K562 (cell line): ENCODE data around the gene AGAP1. TPM values are rescaled to one million over a fixed set of nuclear protein-coding genes. Genes with fewer than 3 reads are reported as not detected.

ENCODE experiments used
- ATAC-seq: fragments of 200-7000 bp; cut with Tn5 transposase; 3 replicates; pipeline ENCODE4 v1.9.1; 2020; ENCODE audit warnings: moderate library complexity
- BruUV-seq: library from RNA; stranded (reverse); fragments of 400-500 nt; replicated peaks from 2 replicates; lab custom pipeline; 2021; lab: Mats Ljungman, UMichigan
- CTCF ChIA-PET: fragments of 300-600 bp; formaldehyde crosslinking; extraction: SDS; loops from one replicate; lab custom pipeline; 2021; ENCODE audit warnings: low intra/inter-chr PET ratio; lab: Yijun Ruan, JAX
- POLR2A ChIA-PET: fragments of 300-600, 350-650 bp; sonication (Branson Sonifier 250); formaldehyde crosslinking; extraction: SDS; loops from one replicate; lab custom pipeline; 2021; ENCODE audit warnings: antibody characterized with exemption, inconsistent platforms; lab: Yijun Ruan, JAX
- DNase-seq, 4 experiments: peaks; one replicate each; pipeline versions ENCODE4 v3.0.0 to v3.0.0-alpha.2; 2011 to 2018; ENCODE audit warnings: low spot score in 3 of 4, mixed read lengths in 3 of 4; ENCODE audit errors: extremely low read depth in 1 of 4
- FAIRE-seq: peaks from 2 replicates; lab custom pipeline; 2011; peaks lifted over from hg19 to GRCh38; lab: Jason Lieb, UNC
- H2AFZ ChIP-seq: 2 replicates; pipeline ENCODE4 v1.6.0; 2011; ENCODE audit warnings: low read depth, low read length, control low read depth, inconsistent platforms
- H3K27ac ChIP-seq: fragments of 200-600 bp; 3 replicates; pipeline ENCODE4 v1.8.0; 2011; ENCODE audit warnings: low read depth, mild to moderate bottlenecking, control low read depth, inconsistent platforms, low read length, moderate library complexity, mixed read lengths; ENCODE audit errors: extremely low read depth
- H3K27me3 ChIP-seq, 2 experiments: fragments of 300-600 bp in 1 of 2; 2 replicates in 1 of 2; 3 replicates in 1 of 2; pipeline versions ENCODE4 v1.6.0 to v1.8.0; 2011; ENCODE audit warnings: inconsistent platforms in 2 of 2, low read length in 2 of 2, mild to moderate bottlenecking in 1 of 2, mixed read lengths in 1 of 2, moderate library complexity in 1 of 2; ENCODE audit not compliant: control insufficient read depth in 2 of 2, insufficient read depth in 2 of 2
- H3K36me3 ChIP-seq: fragments of 300-600 bp; 3 replicates; pipeline ENCODE4 v1.8.0; 2011; ENCODE audit warnings: mild to moderate bottlenecking, low read length, inconsistent platforms; ENCODE audit not compliant: control insufficient read depth, insufficient read depth
- H3K4me1 ChIP-seq, 2 experiments: fragments of 200-600 bp in 1 of 2; replicated peaks in 1 of 2; 2 replicates in 1 of 2; 3 replicates in 1 of 2; pipeline versions ENCODE4 v1.5.1 to v1.8.0; 2011; ENCODE audit warnings: inconsistent platforms in 2 of 2, low read length in 2 of 2, mild to moderate bottlenecking in 1 of 2, mixed read lengths in 1 of 2, moderate library complexity in 1 of 2; ENCODE audit not compliant: control insufficient read depth in 2 of 2, insufficient read depth in 2 of 2
- H3K4me2 ChIP-seq: 2 replicates; pipeline ENCODE4 v1.6.1; 2011; ENCODE audit warnings: low read length, control low read depth, inconsistent platforms, mixed read lengths; ENCODE audit not compliant: insufficient read depth
- H3K4me3 ChIP-seq: fragments of 200-600 bp; sonication (generic), shearing (Covaris generic); 2 replicates; pipeline ENCODE4 v1.5.1; 2016; ENCODE audit warnings: control low read depth, inconsistent platforms
- H3K79me2 ChIP-seq: fragments of 200-600 bp; 3 replicates; pipeline ENCODE4 v1.8.0; 2011; ENCODE audit warnings: low read length, inconsistent platforms; ENCODE audit not compliant: control insufficient read depth, insufficient read depth
- H3K9ac ChIP-seq, 2 experiments: 2 replicates each; pipeline versions ENCODE4 v1.6.0 to v1.6.1; 2011; ENCODE audit warnings: low read depth in 2 of 2, low read length in 2 of 2, control low read depth in 1 of 2, inconsistent platforms in 1 of 2, mild to moderate bottlenecking in 1 of 2, mixed read lengths in 1 of 2; ENCODE audit not compliant: insufficient read depth in 1 of 2
- H3K9me1 ChIP-seq: one replicate; pipeline ENCODE4 v1.6.0; 2011; ENCODE audit warnings: inconsistent platforms, mild to moderate bottlenecking, low read length, moderate library complexity; ENCODE audit not compliant: control insufficient read depth, insufficient read depth
- H3K9me3 ChIP-seq: replicated peaks from 2 replicates; pipeline ENCODE4 v1.5.1; 2011; ENCODE audit warnings: low read depth, low read length, inconsistent platforms; ENCODE audit not compliant: control insufficient read depth, insufficient read depth
- H4K20me1 ChIP-seq: replicated peaks from 2 replicates; pipeline ENCODE4 v1.6.1; 2011; ENCODE audit warnings: low read length, inconsistent platforms, mixed read lengths; ENCODE audit not compliant: control insufficient read depth, insufficient read depth
- FOXJ3 ChIP-seq: sonication (generic); formaldehyde crosslinking; IDR thresholded peaks from 2 replicates; pipeline ENCODE4 v1.4.0; 2020; ENCODE audit warnings: mild to moderate bottlenecking, missing genetic modification reagents
- SMAD2 ChIP-seq: fragments of 150-350 bp; IDR thresholded peaks from 2 replicates; pipeline ENCODE4 v1.6.1; 2014; ENCODE audit warnings: low read depth, mild to moderate bottlenecking, low read length
- ZBTB7A ChIP-seq: IDR thresholded peaks from 2 replicates; pipeline ENCODE4 v1.6.1; 2011; ENCODE audit warnings: low read depth, mild to moderate bottlenecking, low read length, moderate library complexity, borderline replicate concordance; ENCODE audit not compliant: control insufficient read depth
- ZNF311 ChIP-seq: fragments of 250-450 bp; sonication (Bioruptor Pico); IDR thresholded peaks from 2 replicates; pipeline ENCODE4 v1.4.0; 2020; ENCODE audit warnings: mild to moderate bottlenecking, moderate library complexity
- ZZZ3 ChIP-seq: fragments of 450-650 bp; IDR thresholded peaks from 2 replicates; pipeline ENCODE4 v1.6.1; 2016; ENCODE audit warnings: antibody characterized with exemption, mild to moderate bottlenecking, moderate library complexity
- WGBS: fragments of 100-300 bp; shearing (Covaris generic); methylation state at CpG from one replicate; pipeline ENCODE4 v1.1.6; 2016; ENCODE audit warnings: low coverage, mixed read lengths; ENCODE audit not compliant: insufficient coverage; ENCODE audit errors: missing lambda C conversion rate; 5-methylcytosine and 5-hydroxymethylcytosine counted together
- in situ Hi-C: fragments of 300-500 bp; cut with MboI; formaldehyde crosslinking; loops from 4 replicates; pipeline ENCODE4 v1.15.0; 2018; ENCODE audit warnings: inconsistent platforms, mixed read lengths
- intact Hi-C: fragments of 100-400 bp; cut with micrococcal nuclease; formaldehyde crosslinking; loops from 2 replicates; pipeline ENCODE4 v1.14.2; 2022
- polyA plus RNA-seq, 8 experiments: library from polyadenylated mRNA; depleted of rRNA in 4 of 8; stranded (reverse) in 5 of 8; unstranded in 3 of 8; fragments of >200 nt; fragmentation: Nextera tagmentation in 2 of 8; fragmentation: Illumina TruSeq in 1 of 8; extraction: Ambion mirVana in 2 of 8; extraction: Trizol in 1 of 8; gene quantifications; 2 replicates each; pipeline versions ENCODE4 v1.2.1 to v1.2.3, GENCODE V29; 2011 to 2014; ENCODE audit warnings: inconsistent platforms in 1 of 8, missing spikeins in 1 of 8
- total RNA-seq, 7 experiments: library from RNA; depleted of rRNA in 6 of 7; stranded (reverse); fragments of >200 nt in 6 of 7; fragmentation: Illumina TruSeq in 2 of 7; extraction: Trizol in 2 of 7; gene quantifications; 2 replicates each; pipeline versions ENCODE4 v1.2.1 to v1.2.3, GENCODE V29; 2011 to 2021; ENCODE audit warnings: low replicate concordance in 1 of 7
- TF ChIP-seq, protein P1 (sequence below): fragments of 450-650 bp; formaldehyde crosslinking; IDR thresholded peaks from 2 replicates; pipeline ENCODE4 v1.4.0; 2020; ENCODE audit warnings: mild to moderate bottlenecking, moderate library complexity
- TF ChIP-seq, protein P2 (sequence below), 2 experiments: IDR thresholded peaks; 2 replicates each; pipeline ENCODE4 v1.6.1; 2011; ENCODE audit warnings: borderline replicate concordance in 1 of 2, control low read depth in 1 of 2, low read depth in 1 of 2, low read length in 1 of 2, mild to moderate bottlenecking in 1 of 2, mixed read lengths in 1 of 2, moderate library complexity in 1 of 2; ENCODE audit not compliant: insufficient read depth in 1 of 2, insufficient read length in 1 of 2, poor library complexity in 1 of 2, severe bottlenecking in 1 of 2; ENCODE audit errors: extremely low read depth in 1 of 2
- TF ChIP-seq, protein P3 (sequence below): conservative IDR thresholded peaks from 2 replicates; pipeline ENCODE4 v1.6.1; 2011; ENCODE audit warnings: low read depth, mild to moderate bottlenecking, low read length; ENCODE audit not compliant: control insufficient read depth

The AGAP1 gene
- total and polyA plus RNA-seq, 9 of the 15 experiments (the other 6 are each of a cell fraction or from before 2014, with no cell fraction given), result 1.3 to 24.0 (median 10.6) TPM

DNA sequence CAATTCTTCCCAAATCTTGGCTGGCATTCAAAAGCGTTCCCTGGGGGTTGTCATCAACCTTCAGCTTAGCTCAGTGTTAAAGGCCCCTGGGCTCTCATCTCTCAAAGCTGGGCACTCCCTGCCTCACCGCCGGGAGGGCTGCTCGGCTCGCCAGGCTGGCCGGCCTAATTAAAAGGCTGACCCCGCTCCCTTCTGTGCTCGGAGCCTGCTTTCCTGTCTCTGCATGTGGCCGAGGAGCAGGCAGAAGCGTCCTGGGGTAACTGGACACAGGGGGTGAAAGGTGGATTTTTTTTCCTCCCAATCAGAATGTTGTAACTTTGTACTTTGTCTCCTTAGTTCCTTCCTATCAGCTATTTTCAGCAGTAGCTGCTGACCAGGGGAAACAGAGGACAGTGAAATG, 443.2 kb downstream of the AGAP1 start:
- Histone ChIP-seq H3K9me3 (0 out of 2 replicates have a peak, but pooled peaks cover 4% of the 10 kb centered on the region), H3K36me3 (peaks cover under 1% of the 10 kb centered on the region; the same call in 1 of the 3 replicates), H3K4me3 (no peak overlapping the region), H4K20me1 (peaks cover 11% of the 10 kb centered on the region; the same call in 1 of the 2 replicates), H3K27ac (no peak overlapping the region), H3K4me1 (peaks cover 0 to 9% of the 10 kb centered on the region in 2 experiments; a peak in 3 of 5 replicates), H3K9me1 (no peaks in the 10 kb centered on the region), H2AFZ (no peak overlapping the region), H3K9ac (no peak overlapping the region), H3K4me2 (no peak overlapping the region), H3K79me2 (no peaks in the 10 kb centered on the region), H3K27me3 (no peaks in the 10 kb centered on the region)
- ATAC-seq (no peak), DNase-seq (no peak), FAIRE-seq (no peak)
- BruUV-seq, result no TSS peak
- 92% methylated on average over 9 of the region's 10 CpGs for WGBS
- ChIA-PET CTCF (interaction anchor here (0.7 kb wide), 1 partner anchor 228 kb away, joined by 3 read pairs; no protein-coding TSS in a partner anchor), POLR2A (no interaction called here)
- in situ Hi-C loops (no loop called here), intact Hi-C loops (no loop called here)
- no peak for TF ChIP-seq ZNF311
- TF ChIP-seq, protein P1, sequence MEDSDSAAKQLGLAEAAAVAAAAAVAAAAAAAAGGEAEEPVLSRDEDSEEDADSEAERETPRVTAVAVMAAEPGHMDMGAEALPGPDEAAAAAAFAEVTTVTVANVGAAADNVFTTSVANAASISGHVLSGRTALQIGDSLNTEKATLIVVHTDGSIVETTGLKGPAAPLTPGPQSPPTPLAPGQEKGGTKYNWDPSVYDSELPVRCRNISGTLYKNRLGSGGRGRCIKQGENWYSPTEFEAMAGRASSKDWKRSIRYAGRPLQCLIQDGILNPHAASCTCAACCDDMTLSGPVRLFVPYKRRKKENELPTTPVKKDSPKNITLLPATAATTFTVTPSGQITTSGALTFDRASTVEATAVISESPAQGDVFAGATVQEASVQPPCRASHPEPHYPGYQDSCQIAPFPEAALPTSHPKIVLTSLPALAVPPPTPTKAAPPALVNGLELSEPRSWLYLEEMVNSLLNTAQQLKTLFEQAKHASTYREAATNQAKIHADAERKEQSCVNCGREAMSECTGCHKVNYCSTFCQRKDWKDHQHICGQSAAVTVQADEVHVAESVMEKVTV (CRISPR knock-in tag), result no peak

DNA sequence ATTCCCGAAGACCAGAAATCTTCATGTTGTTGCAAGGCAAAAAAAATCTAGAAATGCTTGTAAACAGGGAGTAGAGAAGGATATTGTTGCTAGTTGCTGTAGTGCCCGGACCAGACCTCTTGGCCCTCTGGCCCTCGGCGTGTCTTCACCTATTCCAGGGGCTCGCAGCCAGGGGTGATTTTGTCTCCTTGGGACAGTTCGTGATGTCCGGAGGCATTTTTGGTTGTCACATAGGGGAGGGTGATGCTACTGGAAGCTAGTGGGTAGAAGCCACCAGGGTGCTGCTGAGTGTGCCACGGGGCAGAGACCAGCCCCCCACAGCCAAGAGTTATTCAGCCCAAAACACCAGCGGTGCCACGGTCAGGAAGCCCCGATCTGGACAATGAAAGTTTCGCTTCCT, 443.7 kb downstream of the AGAP1 start:
- ATAC-seq (no peak), FAIRE-seq (no peak), DNase-seq (no peak)
- no peaks in the 10 kb centered on the region; the same call in 2 of the 3 replicates for H3K36me3 ChIP-seq
- no peak overlapping the region for H3K27ac ChIP-seq
- in situ Hi-C loops, result no loop called here
- H2AFZ ChIP-seq, result no peak overlapping the region
- H3K9me3 ChIP-seq, result 0 out of 2 replicates have a peak, but pooled peaks cover 4% of the 10 kb centered on the region
- no peak overlapping the region for H3K4me2 ChIP-seq
- H3K4me3 ChIP-seq, result no peak overlapping the region
- ChIA-PET CTCF (no interaction called here), POLR2A (no interaction called here)
- WGBS, result 97% methylated on average over 5 of the region's 12 CpGs
- peaks cover 11% of the 10 kb centered on the region; the same call in 1 of the 2 replicates for H4K20me1 ChIP-seq
- H3K9me1 ChIP-seq, result no peaks in the 10 kb centered on the region
- no peak overlapping the region for H3K9ac ChIP-seq
- no peaks in the 10 kb centered on the region for H3K27me3 ChIP-seq
- no peaks in the 10 kb centered on the region for H3K79me2 ChIP-seq
- BruUV-seq, result no TSS peak
- intact Hi-C loops, result no loop called here
- H3K4me1 ChIP-seq, result peaks cover 0 to 9% of the 10 kb centered on the region in 2 experiments; a peak in 3 of 5 replicates
- TF ChIP-seq, protein P2, sequence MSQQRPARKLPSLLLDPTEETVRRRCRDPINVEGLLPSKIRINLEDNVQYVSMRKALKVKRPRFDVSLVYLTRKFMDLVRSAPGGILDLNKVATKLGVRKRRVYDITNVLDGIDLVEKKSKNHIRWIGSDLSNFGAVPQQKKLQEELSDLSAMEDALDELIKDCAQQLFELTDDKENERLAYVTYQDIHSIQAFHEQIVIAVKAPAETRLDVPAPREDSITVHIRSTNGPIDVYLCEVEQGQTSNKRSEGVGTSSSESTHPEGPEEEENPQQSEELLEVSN (IDR thresholded peaks at IDR 0.05; ENCODE audit: borderline replicate concordance in 1 of 2, extremely low read depth in 1 of 2, insufficient read depth in 1 of 2, insufficient read length in 1 of 2, low read depth in 1 of 2, low read length in 1 of 2, poor library complexity in 1 of 2, severe bottlenecking in 1 of 2), result no peak
- no peak for TF ChIP-seq ZBTB7A
- TF ChIP-seq, protein P1 (CRISPR knock-in tag), result no peak
- TF ChIP-seq, protein P3, sequence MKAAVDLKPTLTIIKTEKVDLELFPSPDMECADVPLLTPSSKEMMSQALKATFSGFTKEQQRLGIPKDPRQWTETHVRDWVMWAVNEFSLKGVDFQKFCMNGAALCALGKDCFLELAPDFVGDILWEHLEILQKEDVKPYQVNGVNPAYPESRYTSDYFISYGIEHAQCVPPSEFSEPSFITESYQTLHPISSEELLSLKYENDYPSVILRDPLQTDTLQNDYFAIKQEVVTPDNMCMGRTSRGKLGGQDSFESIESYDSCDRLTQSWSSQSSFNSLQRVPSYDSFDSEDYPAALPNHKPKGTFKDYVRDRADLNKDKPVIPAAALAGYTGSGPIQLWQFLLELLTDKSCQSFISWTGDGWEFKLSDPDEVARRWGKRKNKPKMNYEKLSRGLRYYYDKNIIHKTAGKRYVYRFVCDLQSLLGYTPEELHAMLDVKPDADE, result no peak
- TF ChIP-seq ZZZ3, result no peak
- TF ChIP-seq FOXJ3 (CRISPR knock-in tag), result no peak
- no peak for TF ChIP-seq SMAD2
